HEK293 (cell line): ENCODE data around the gene MAPK12.

Experiments used
- BCL11B ChIP-seq: fragments of 450-650 bp; formaldehyde crosslinking; IDR thresholded peaks from 2 replicates; pipeline ENCODE4 v1.5.1; 2016; ENCODE audit warnings: low read depth, missing biosample characterization, missing genetic modification characterization
- GLI4 ChIP-seq: fragments of 450-650 bp; formaldehyde crosslinking; IDR thresholded peaks from 2 replicates; pipeline ENCODE4 v1.5.1; 2016; ENCODE audit warnings: missing biosample characterization, missing genetic modification characterization
- HOXD13 ChIP-seq: sonication (generic); formaldehyde crosslinking; IDR thresholded peaks from 2 replicates; pipeline ENCODE4 v1.8.0; 2022; ENCODE audit warnings: missing genetic modification reagents, borderline replicate concordance
- REPIN1 ChIP-seq: fragments of 450-650 bp; formaldehyde crosslinking; IDR thresholded peaks from 2 replicates; pipeline ENCODE4 v1.5.1; 2017; ENCODE audit warnings: missing biosample characterization, missing genetic modification characterization, low read depth
- SCRT1 ChIP-seq: fragments of 450-650 bp; formaldehyde crosslinking; IDR thresholded peaks from 2 replicates; pipeline ENCODE4 v1.5.1; 2016; ENCODE audit warnings: missing biosample characterization, missing genetic modification characterization, borderline replicate concordance
- SCRT2 ChIP-seq: fragments of 450-650 bp; formaldehyde crosslinking; IDR thresholded peaks from 2 replicates; pipeline ENCODE4 v1.5.1; 2016; ENCODE audit warnings: missing biosample characterization, missing genetic modification characterization
- SP2 ChIP-seq: fragments of 450-650 bp; formaldehyde crosslinking; IDR thresholded peaks from 2 replicates; pipeline ENCODE4 v1.5.1; 2016; ENCODE audit warnings: missing biosample characterization, missing genetic modification characterization
- ZBTB11 ChIP-seq: fragments of 450-650 bp; formaldehyde crosslinking; conservative IDR thresholded peaks from 2 replicates; pipeline ENCODE4 v1.5.1; 2016; ENCODE audit warnings: low read depth, missing biosample characterization, missing genetic modification characterization
- ZFHX2 ChIP-seq: fragments of 450-650 bp; formaldehyde crosslinking; conservative IDR thresholded peaks from 2 replicates; pipeline ENCODE4 v1.5.1; 2016; ENCODE audit warnings: missing biosample characterization, missing genetic modification characterization
- ZNF132 ChIP-seq: fragments of 450-650 bp; formaldehyde crosslinking; IDR thresholded peaks from 2 replicates; pipeline ENCODE4 v1.5.1; 2017; ENCODE audit warnings: missing biosample characterization, missing genetic modification characterization, borderline replicate concordance
- ZNF138 ChIP-seq: fragments of 450-650 bp; formaldehyde crosslinking; IDR thresholded peaks from 2 replicates; pipeline ENCODE4 v1.5.1; 2016; ENCODE audit warnings: missing biosample characterization, missing genetic modification characterization, borderline replicate concordance
- ZNF169 ChIP-seq: fragments of 450-650 bp; formaldehyde crosslinking; IDR thresholded peaks from 2 replicates; pipeline ENCODE4 v1.5.1; 2016; ENCODE audit warnings: missing biosample characterization, missing genetic modification characterization
- ZNF214 ChIP-seq: fragments of 450-650 bp; formaldehyde crosslinking; IDR thresholded peaks from 2 replicates; pipeline ENCODE4 v1.5.1; 2017; ENCODE audit warnings: missing biosample characterization, mild to moderate bottlenecking, missing genetic modification characterization, borderline replicate concordance
- ZNF223 ChIP-seq: fragments of 450-650 bp; formaldehyde crosslinking; IDR thresholded peaks from 2 replicates; pipeline ENCODE4 v1.5.1; 2016; ENCODE audit warnings: missing biosample characterization, missing genetic modification characterization
- ZNF26 ChIP-seq: fragments of 450-650 bp; formaldehyde crosslinking; IDR thresholded peaks from 2 replicates; pipeline ENCODE4 v1.5.1; 2016; ENCODE audit warnings: missing biosample characterization, missing genetic modification characterization
- ZNF324 ChIP-seq: fragments of 450-650 bp; formaldehyde crosslinking; IDR thresholded peaks from 2 replicates; pipeline ENCODE4 v1.5.1; 2016; ENCODE audit warnings: missing biosample characterization, missing genetic modification characterization
- ZNF48 ChIP-seq: fragments of 450-650 bp; formaldehyde crosslinking; IDR thresholded peaks from 2 replicates; pipeline ENCODE4 v1.5.1; 2016; ENCODE audit warnings: missing biosample characterization, missing genetic modification characterization
- ZNF513 ChIP-seq: fragments of 450-650 bp; IDR thresholded peaks from 2 replicates; pipeline ENCODE4 v1.5.1; 2018; ENCODE audit warnings: missing biosample characterization, missing genetic modification characterization
- ZNF514 ChIP-seq: fragments of 450-650 bp; formaldehyde crosslinking; IDR thresholded peaks from 2 replicates; pipeline ENCODE4 v1.5.1; 2016; ENCODE audit warnings: missing biosample characterization, missing genetic modification characterization
- ZNF580 ChIP-seq: fragments of 450-650 bp; formaldehyde crosslinking; IDR thresholded peaks from 2 replicates; pipeline ENCODE4 v1.5.1; 2016; ENCODE audit warnings: missing biosample characterization, missing genetic modification characterization
- ZNF596 ChIP-seq: fragments of 450-650 bp; IDR thresholded peaks from 2 replicates; pipeline ENCODE4 v1.5.0; 2018; ENCODE audit warnings: missing biosample characterization, mild to moderate bottlenecking, missing genetic modification characterization, moderate library complexity
- ZNF624 ChIP-seq: fragments of 450-650 bp; formaldehyde crosslinking; IDR thresholded peaks from 2 replicates; pipeline ENCODE4 v1.5.1; 2017; ENCODE audit warnings: missing biosample characterization, missing genetic modification characterization
- ZNF645 ChIP-seq: fragments of 450-650 bp; formaldehyde crosslinking; IDR thresholded peaks from 2 replicates; pipeline ENCODE4; 2016; ENCODE audit warnings: missing biosample characterization, missing genetic modification characterization
- ZNF830 ChIP-seq: fragments of 450-650 bp; IDR thresholded peaks from 2 replicates; pipeline ENCODE4 v1.5.0; 2018; ENCODE audit warnings: missing biosample characterization, missing genetic modification characterization, low read depth, mild to moderate bottlenecking, moderate library complexity
- ZNF843 ChIP-seq: fragments of 450-650 bp; formaldehyde crosslinking; IDR thresholded peaks from 2 replicates; pipeline ENCODE4 v1.5.1; 2016; ENCODE audit warnings: missing biosample characterization, missing genetic modification characterization
- ZSCAN30 ChIP-seq: fragments of 450-650 bp; IDR thresholded peaks from 2 replicates; pipeline ENCODE4 v1.5.1; 2018; ENCODE audit warnings: missing biosample characterization, mild to moderate bottlenecking, missing genetic modification characterization, moderate library complexity
- TF ChIP-seq, protein P1 (sequence below): fragments of 450-650 bp; formaldehyde crosslinking; IDR thresholded peaks from 2 replicates; pipeline ENCODE4 v1.5.1; 2016; ENCODE audit warnings: missing biosample characterization, missing genetic modification characterization
- TF ChIP-seq, protein P2 (sequence below): fragments of 450-650 bp; formaldehyde crosslinking; optimal IDR thresholded peaks from 2 replicates; pipeline ENCODE3; 2016; ENCODE audit warnings: missing biosample characterization, mild to moderate bottlenecking, missing genetic modification characterization

The MAPK12 gene

DNA sequence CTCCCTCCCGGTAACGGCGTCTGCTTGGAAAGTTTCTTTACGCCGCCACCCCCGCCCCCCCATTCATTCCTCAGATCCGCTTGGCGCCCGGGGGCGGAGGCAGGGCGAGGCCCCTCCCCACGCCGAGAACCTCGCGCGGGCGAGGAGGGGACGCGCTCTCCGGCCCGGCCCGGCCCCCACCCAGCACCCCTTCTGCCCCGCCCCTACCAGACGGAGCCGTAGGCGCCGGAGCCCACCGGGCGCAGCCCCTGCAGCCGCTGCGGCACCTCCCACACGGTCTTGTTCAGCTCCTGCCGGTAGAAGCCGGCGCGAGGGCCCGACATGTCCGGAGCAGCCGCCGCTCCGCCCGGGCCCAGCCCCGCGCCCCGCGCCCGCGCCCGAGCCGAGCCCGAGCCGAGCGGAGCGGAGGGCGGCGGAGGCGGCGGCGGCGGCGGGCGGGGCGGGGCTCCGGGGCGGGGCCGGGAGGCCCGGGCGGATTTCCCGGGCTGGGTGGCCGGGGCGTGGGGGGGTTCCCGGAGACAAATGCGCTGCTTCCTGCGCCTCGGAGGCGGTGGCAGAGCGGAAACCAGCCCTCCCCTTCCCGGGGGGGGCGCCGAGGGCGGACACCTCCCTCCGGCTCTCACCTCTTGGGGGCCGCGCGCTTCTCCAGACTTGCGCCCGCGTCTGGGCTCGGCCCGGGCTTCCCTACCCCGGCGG is 8.6 kb upstream of the MAPK12 start, which contains the start of gene MAPK11 (continued):
- TF ChIP-seq HOXD13 (CRISPR knock-in tag) (no peak), ZNF513 (tag by site-specific recombination) (no peak), BCL11B (no peak), GLI4 (no peak), ZNF830 (tag by site-specific recombination) (no peak), ZNF514 (tag by site-specific recombination) (no peak), SCRT1 (tag by site-specific recombination) (no peak), ZFHX2 (tag by site-specific recombination) (peak; percentile 65), ZNF624 (no peak), ZNF48 (tag by site-specific recombination) (no peak), ZNF843 (tag by site-specific recombination) (no peak), REPIN1 (tag by site-specific recombination) (no peak), ZNF223 (tag by site-specific recombination) (no peak), ZNF580 (tag by site-specific recombination) (no peak), ZSCAN30 (tag by site-specific recombination) (no peak), ZNF132 (no peak), ZNF645 (no peak), ZNF26 (tag by site-specific recombination) (no peak), ZNF596 (tag by site-specific recombination) (no peak), ZNF324 (tag by site-specific recombination) (no peak), ZNF138 (tag by site-specific recombination) (no peak), ZNF214 (tag by site-specific recombination) (no peak), SCRT2 (tag by site-specific recombination) (no peak), ZBTB11 (0 out of 2 replicates have a peak, but pooled peaks have one; percentile 30), SP2 (tag by site-specific recombination) (peak; percentile 52), ZNF169 (tag by site-specific recombination) (no peak)
- TF ChIP-seq, protein P1, sequence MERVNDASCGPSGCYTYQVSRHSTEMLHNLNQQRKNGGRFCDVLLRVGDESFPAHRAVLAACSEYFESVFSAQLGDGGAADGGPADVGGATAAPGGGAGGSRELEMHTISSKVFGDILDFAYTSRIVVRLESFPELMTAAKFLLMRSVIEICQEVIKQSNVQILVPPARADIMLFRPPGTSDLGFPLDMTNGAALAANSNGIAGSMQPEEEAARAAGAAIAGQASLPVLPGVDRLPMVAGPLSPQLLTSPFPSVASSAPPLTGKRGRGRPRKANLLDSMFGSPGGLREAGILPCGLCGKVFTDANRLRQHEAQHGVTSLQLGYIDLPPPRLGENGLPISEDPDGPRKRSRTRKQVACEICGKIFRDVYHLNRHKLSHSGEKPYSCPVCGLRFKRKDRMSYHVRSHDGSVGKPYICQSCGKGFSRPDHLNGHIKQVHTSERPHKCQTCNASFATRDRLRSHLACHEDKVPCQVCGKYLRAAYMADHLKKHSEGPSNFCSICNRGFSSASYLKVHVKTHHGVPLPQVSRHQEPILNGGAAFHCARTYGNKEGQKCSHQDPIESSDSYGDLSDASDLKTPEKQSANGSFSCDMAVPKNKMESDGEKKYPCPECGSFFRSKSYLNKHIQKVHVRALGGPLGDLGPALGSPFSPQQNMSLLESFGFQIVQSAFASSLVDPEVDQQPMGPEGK (tag by site-specific recombination) = peak; percentile 70
- TF ChIP-seq, protein P2, sequence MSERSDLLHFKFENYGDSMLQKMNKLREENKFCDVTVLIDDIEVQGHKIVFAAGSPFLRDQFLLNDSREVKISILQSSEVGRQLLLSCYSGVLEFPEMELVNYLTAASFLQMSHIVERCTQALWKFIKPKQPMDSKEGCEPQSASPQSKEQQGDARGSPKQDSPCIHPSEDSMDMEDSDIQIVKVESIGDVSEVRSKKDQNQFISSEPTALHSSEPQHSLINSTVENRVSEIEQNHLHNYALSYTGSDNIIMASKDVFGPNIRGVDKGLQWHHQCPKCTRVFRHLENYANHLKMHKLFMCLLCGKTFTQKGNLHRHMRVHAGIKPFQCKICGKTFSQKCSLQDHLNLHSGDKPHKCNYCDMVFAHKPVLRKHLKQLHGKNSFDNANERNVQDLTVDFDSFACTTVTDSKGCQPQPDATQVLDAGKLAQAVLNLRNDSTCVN = peak; percentile 62
